K562 (cell line): Measurements from ENCODE around the gene ATXN1L. TPM values are rescaled to one million over a fixed set of nuclear protein-coding genes. Genes with fewer than 3 reads are reported as not detected.

Source experiments
- DMBX1 ChIP-seq: fragments of 250-450 bp; sonication (Bioruptor Pico); IDR thresholded peaks from 2 replicates; pipeline ENCODE4 v1.8.0; 2022; ENCODE audit warnings: inconsistent platforms, mild to moderate bottlenecking, moderate library complexity, borderline replicate concordance
- DPF2 ChIP-seq: fragments of 450-650 bp; IDR thresholded peaks from 2 replicates; pipeline ENCODE4 v1.6.1; 2016
- GATAD2B ChIP-seq: fragments of 450-650 bp; IDR thresholded peaks from 2 replicates; pipeline ENCODE4 v1.6.1; 2017; ENCODE audit warnings: mild to moderate bottlenecking, borderline replicate concordance
- ID3 ChIP-seq, 2 experiments: fragments of 250-450 bp in 1 of 2; fragments of 450-650 bp in 1 of 2; sonication (Bioruptor Pico) in 1 of 2; IDR thresholded peaks; 2 replicates each; pipeline versions ENCODE4 v1.6.1 to v1.8.0; 2016 to 2021; ENCODE audit warnings: mild to moderate bottlenecking in 2 of 2, moderate library complexity in 2 of 2, missing compliant biosample characterization in 1 of 2, missing genetic modification characterization in 1 of 2
- TCF15 ChIP-seq: fragments of 250-450 bp; sonication (Bioruptor Pico); IDR thresholded peaks from 2 replicates; pipeline ENCODE4 v1.8.0; 2022; ENCODE audit warnings: moderate library complexity, mild to moderate bottlenecking, inconsistent platforms
- ZBTB17 ChIP-seq: fragments of 450-650 bp; formaldehyde crosslinking; IDR thresholded peaks from 2 replicates; pipeline ENCODE4 v1.4.0; 2020; ENCODE audit warnings: mild to moderate bottlenecking
- ZBTB40 ChIP-seq, 2 experiments: fragments of 450-650 bp in 1 of 2; sonication (generic) in 1 of 2; formaldehyde crosslinking in 1 of 2; IDR thresholded peaks; 2 replicates each; pipeline versions ENCODE4 v1.7.1 to v1.9.0; 2016 to 2022; ENCODE audit warnings: inconsistent platforms in 1 of 2, mild to moderate bottlenecking in 1 of 2, missing genetic modification reagents in 1 of 2
- polyA plus RNA-seq, 8 experiments: library from polyadenylated mRNA; depleted of rRNA in 4 of 8; stranded (reverse) in 5 of 8; unstranded in 3 of 8; fragments of >200 nt; fragmentation: Nextera tagmentation in 2 of 8; fragmentation: Illumina TruSeq in 1 of 8; extraction: Ambion mirVana in 2 of 8; extraction: Trizol in 1 of 8; gene quantifications; 2 replicates each; pipeline versions ENCODE4 v1.2.1 to v1.2.3, GENCODE V29; 2011 to 2014; ENCODE audit warnings: inconsistent platforms in 1 of 8, missing spikeins in 1 of 8
- total RNA-seq, 7 experiments: library from RNA; depleted of rRNA in 6 of 7; stranded (reverse); fragments of >200 nt in 6 of 7; fragmentation: Illumina TruSeq in 2 of 7; extraction: Trizol in 2 of 7; gene quantifications; 2 replicates each; pipeline versions ENCODE4 v1.2.1 to v1.2.3, GENCODE V29; 2011 to 2021; ENCODE audit warnings: low replicate concordance in 1 of 7

The ATXN1L gene
- total and polyA plus RNA-seq, 9 of the 15 experiments (the other 6 are each of a cell fraction or from before 2014, with no cell fraction given) = 1.4 to 11.3 (median 9.3) TPM

- TF ChIP-seq ZBTB40 (IDR thresholded peaks at IDR 0.05) (peak; percentile 54), ZBTB40 (CRISPR knock-in tag; IDR thresholded peaks at IDR 0.05) (no peak), DMBX1 (CRISPR knock-in tag) (peak; percentile 81), GATAD2B (peak; percentile 83; the same call in 1 of the 2 replicates), TCF15 (CRISPR knock-in tag) (no peak), ZBTB17 (CRISPR knock-in tag) (0 out of 2 replicates have a peak, but pooled peaks have one; percentile 49), ID3 (CRISPR knock-in tag; IDR thresholded peaks at IDR 0.05) (no peak), ID3 (tag; IDR thresholded peaks at IDR 0.05) (peak; percentile 69), DPF2 (peak; percentile 46; the same call in 1 of the 2 replicates)
These were observed 38.3 kb downstream of the ATXN1L start, which contains the start of gene ZNF821 (continued) for GRCh38 chr16:71883849-71884638.
